Fibroblast of lung (primary cell): ENCODE data around the gene PSMB5.

Experiments used
- CTCF ChIP-seq, 2 donors: IDR thresholded peaks in 1 of 2; conservative IDR thresholded peaks in 1 of 2; 1 replicate in 1 of 2; 2 replicates in 1 of 2; pipeline ENCODE4 v1.5.1; 2011 to 2012; ENCODE audit warnings: low read length in 2 of 2, control low read depth in 1 of 2, inconsistent platforms in 1 of 2, low read depth in 1 of 2, mild to moderate bottlenecking in 1 of 2
- EZH2 ChIP-seq: IDR thresholded peaks from 2 replicates; pipeline ENCODE4 v1.5.1; 2012; ENCODE audit warnings: low read length, control low read depth, mild to moderate bottlenecking; ENCODE audit errors: missing control alignments

- TF ChIP-seq CTCF (conservative IDR thresholded peaks at IDR 0.05 in 1 of 2, IDR thresholded peaks at IDR 0.05 in 1 of 2; ENCODE audit: low read depth in 1 of 2, low read length in 2 of 2) (no peak), EZH2 (no peak)
Measured at GRCh38 chr14:23023795-23024152, 10.9 kb downstream of the PSMB5 start.
